WTC11 (cell line): ENCODE results near the gene SPG11. TPM values are rescaled to one million over a fixed set of nuclear protein-coding genes. Genes with fewer than 3 reads are reported as not detected.
"Not testable (repeated sequence)": the region's sequence is repeated elsewhere in the genome, so short reads cannot be mapped to it uniquely, and the experiment has no call there.

Source experiments
- ATAC-seq: fragments of 200-7000 bp; cut with Tn5 transposase; 2 replicates; pipeline ENCODE4 v1.10.0; 2021; ENCODE audit warnings: mild to moderate bottlenecking, moderate library complexity
- CTCF ChIA-PET: fragments of 300-600 bp; sonication (Branson Sonifier 250); formaldehyde crosslinking; loops from one replicate; lab custom pipeline; 2021; ENCODE audit warnings: antibody characterized with exemption; lab: Charles Lee
- POLR2A ChIA-PET: fragments of 350-600 bp; sonication (Branson Sonifier 250); formaldehyde crosslinking; loops from one replicate; lab custom pipeline; 2021; ENCODE audit warnings: antibody characterized with exemption; lab: Charles Lee
- DNase-seq: peaks from one replicate; pipeline ENCODE4 v3.0.0; 2021; ENCODE audit warnings: low spot score
- H3K27ac Mint-ChIP-seq: 2 replicates; pipeline ENCODE4 v1.8.0; 2021; ENCODE audit warnings: mixed read lengths
- H3K27me3 Mint-ChIP-seq: 2 replicates; pipeline ENCODE4 v1.8.0; 2021; ENCODE audit warnings: low read depth, mild to moderate bottlenecking, moderate library complexity, mixed read lengths
- H3K36me3 Mint-ChIP-seq: 2 replicates; pipeline ENCODE4 v1.8.0; 2021; ENCODE audit warnings: mixed read lengths
- H3K4me1 Mint-ChIP-seq: 2 replicates; pipeline ENCODE4 v1.8.0; 2022; ENCODE audit warnings: mixed read lengths
- H3K4me3 Mint-ChIP-seq: 2 replicates; pipeline ENCODE4 v1.8.0; 2021; ENCODE audit warnings: mild to moderate bottlenecking, moderate library complexity, mixed read lengths
- H3K9me3 Mint-ChIP-seq: 2 replicates; pipeline ENCODE4 v1.8.0; 2021; ENCODE audit warnings: mixed read lengths
- E2F5 ChIP-seq: sonication (generic); formaldehyde crosslinking; IDR thresholded peaks from 2 replicates; pipeline ENCODE4 v1.8.1; 2022; ENCODE audit warnings: mild to moderate bottlenecking, moderate library complexity, missing genetic modification reagents
- GTF2I ChIP-seq: fragments of 250-450 bp; sonication (Bioruptor Pico); conservative IDR thresholded peaks from 2 replicates; pipeline ENCODE4 v1.4.0; 2021; ENCODE audit warnings: mild to moderate bottlenecking
- HMGA2 ChIP-seq: fragments of 250-450 bp; sonication (Bioruptor Pico); IDR thresholded peaks from 2 replicates; pipeline ENCODE4 v1.4.0; 2021; ENCODE audit warnings: mild to moderate bottlenecking, moderate library complexity
- IRF2 ChIP-seq: sonication (generic); formaldehyde crosslinking; IDR thresholded peaks from 2 replicates; pipeline ENCODE4 v1.8.0; 2022; ENCODE audit warnings: low read depth, missing genetic modification reagents, borderline replicate concordance
- JAZF1 ChIP-seq: fragments of 250-450 bp; sonication (Bioruptor Pico); IDR thresholded peaks from 2 replicates; pipeline ENCODE4 v1.9.0; 2021; ENCODE audit warnings: moderate library complexity, mild to moderate bottlenecking, inconsistent platforms
- MXD4 ChIP-seq: fragments of 250-450 bp; sonication (Bioruptor Pico); IDR thresholded peaks from 2 replicates; pipeline ENCODE4 v1.8.0; 2021; ENCODE audit warnings: mild to moderate bottlenecking, moderate library complexity, borderline replicate concordance
- MYBL2 ChIP-seq: sonication (generic); formaldehyde crosslinking; IDR thresholded peaks from 2 replicates; pipeline ENCODE4 v1.8.1; 2023; ENCODE audit warnings: mild to moderate bottlenecking, moderate library complexity, missing genetic modification reagents
- NFYB ChIP-seq: sonication (generic); formaldehyde crosslinking; conservative IDR thresholded peaks from 2 replicates; pipeline ENCODE4 v1.8.0; 2022; ENCODE audit warnings: low read depth, missing genetic modification reagents
- PRRX2 ChIP-seq: fragments of 250-450 bp; sonication (Bioruptor Pico); IDR thresholded peaks from 2 replicates; pipeline ENCODE4 v1.8.0; 2021; ENCODE audit warnings: mild to moderate bottlenecking
- SMAD3 ChIP-seq: sonication (generic); formaldehyde crosslinking; IDR thresholded peaks from 2 replicates; pipeline ENCODE4 v1.8.0; 2022; ENCODE audit warnings: missing genetic modification reagents, mild to moderate bottlenecking, borderline replicate concordance
- TCF7 ChIP-seq: sonication (generic); formaldehyde crosslinking; IDR thresholded peaks from 2 replicates; pipeline ENCODE4 v1.8.0; 2022; ENCODE audit warnings: mild to moderate bottlenecking, low read depth, missing genetic modification reagents, moderate library complexity
- ZBTB43 ChIP-seq: sonication (generic); formaldehyde crosslinking; IDR thresholded peaks from 2 replicates; pipeline ENCODE4 v1.8.1; 2023; ENCODE audit warnings: mild to moderate bottlenecking, missing genetic modification reagents
- ZMAT4 ChIP-seq: fragments of 250-450 bp; sonication (Bioruptor Pico); IDR thresholded peaks from 2 replicates; pipeline ENCODE4 v1.9.0; 2021; ENCODE audit warnings: mild to moderate bottlenecking
- ZNF138 ChIP-seq: sonication (generic); formaldehyde crosslinking; conservative IDR thresholded peaks from 2 replicates; pipeline ENCODE4 v1.8.1; 2022; ENCODE audit warnings: mild to moderate bottlenecking, moderate library complexity, missing genetic modification reagents
- ZNF423 ChIP-seq: fragments of 250-450 bp; sonication (Bioruptor Pico); IDR thresholded peaks from 2 replicates; pipeline ENCODE4 v2.1.2; 2022; ENCODE audit warnings: mild to moderate bottlenecking, moderate library complexity
- ZNF671 ChIP-seq: fragments of 250-450 bp; sonication (Bioruptor Pico); IDR thresholded peaks from 2 replicates; pipeline ENCODE4 v1.8.0; 2021; ENCODE audit warnings: mild to moderate bottlenecking
- ZSCAN18 ChIP-seq: fragments of 250-450 bp; sonication (Bioruptor Pico); IDR thresholded peaks from 2 replicates; pipeline ENCODE4 v2.1.2; 2022; ENCODE audit warnings: mild to moderate bottlenecking, moderate library complexity
- total RNA-seq: library from RNA; stranded (reverse); gene quantifications from 3 replicates; pipeline ENCODE4 v1.2.3, GENCODE V29; 2021

Gene SPG11
- total RNA-seq, 1 experiment from 2014 or later = 46.4 TPM

GRCh38 chr15:44565387-44566154 lies 97.9 kb downstream of the SPG11 start:
- Mint-ChIP-seq H3K4me3 (no peak overlapping the region), H3K27me3 (no peaks in the 10 kb centered on the region), H3K36me3 (peaks cover 71% of the 10 kb centered on the region), H3K4me1 (no peaks in the 10 kb centered on the region), H3K9me3 (peaks cover 28% of the 10 kb centered on the region), H3K27ac (no peak overlapping the region)
- ATAC-seq (no peak), DNase-seq (no peak)
- POLR2A ChIA-PET = no interaction called here
- TF ChIP-seq SMAD3 (no peak), ZNF138 (no peak), ZNF671 (CRISPR knock-in tag) (0 out of 2 replicates have a peak, but pooled peaks have one; percentile 38)
- CTCF ChIA-PET = no interaction called here

- Mint-ChIP-seq H3K9me3 (peaks cover 23% of the 10 kb centered on the region), H3K36me3 (peaks cover 81% of the 10 kb centered on the region)
- ATAC-seq, H3K27ac Mint-ChIP-seq, H3K4me3 Mint-ChIP-seq, DNase-seq, CTCF ChIA-PET, POLR2A ChIA-PET, H3K27me3 Mint-ChIP-seq, H3K4me1 Mint-ChIP-seq: not testable (repeated sequence)
Observed at GRCh38 chr15:44560926-44561325, 102.5 kb downstream of the SPG11 start.

- H3K9me3 Mint-ChIP-seq = no peaks in the 10 kb centered on the region
- ATAC-seq = no peak
- H3K27me3 Mint-ChIP-seq = no peaks in the 10 kb centered on the region
- ChIA-PET CTCF (interaction anchor here (1.5 kb wide), 1 partner anchor 9 kb away, joined by 5 read pairs; no protein-coding TSS in a partner anchor), POLR2A (no interaction called here)
- TF ChIP-seq MXD4 (CRISPR knock-in tag) = no peak
- no peak for TF ChIP-seq PRRX2 (CRISPR knock-in tag)
- no peak for TF ChIP-seq ZMAT4 (CRISPR knock-in tag)
- TF ChIP-seq ZBTB43 (CRISPR knock-in tag) = no peak
- TF ChIP-seq TCF7 = no peak
- no peak for TF ChIP-seq E2F5 (CRISPR knock-in tag)
- no peak for TF ChIP-seq MYBL2 (CRISPR knock-in tag)
- no peak for TF ChIP-seq JAZF1 (CRISPR knock-in tag)
- TF ChIP-seq ZNF423 = no peak
- no peak for TF ChIP-seq IRF2 (CRISPR knock-in tag)
- TF ChIP-seq HMGA2 (CRISPR knock-in tag) = no peak
- no peak for TF ChIP-seq GTF2I (CRISPR knock-in tag)
- TF ChIP-seq NFYB (CRISPR knock-in tag) = no peak
- TF ChIP-seq ZSCAN18 (CRISPR knock-in tag) = no peak
- TF ChIP-seq, all 79 proteins: peak for 0
- H3K27ac Mint-ChIP-seq = no peak overlapping the region
- H3K36me3 Mint-ChIP-seq = peaks cover 67% of the 10 kb centered on the region
- H3K4me3 Mint-ChIP-seq = no peak overlapping the region
- H3K4me1 Mint-ChIP-seq = no peaks in the 10 kb centered on the region
- no peak for DNase-seq
Observed at GRCh38 chr15:44554934-44555723, 108.3 kb downstream of the SPG11 start.
